HEK293T (cell line): ENCODE data around the gene TGFBR1.

Experiments
- CTCF ChIA-PET: fragments of 350-600 bp; formaldehyde crosslinking; extraction: SDS; loops from one replicate; lab custom pipeline; 2021; ENCODE audit warnings: antibody characterized with exemption, inconsistent platforms; lab: Yijun Ruan, JAX
- POLR2A ChIA-PET: fragments of 350-600 bp; formaldehyde crosslinking; extraction: SDS; loops from one replicate; lab custom pipeline; 2020; ENCODE audit warnings: antibody characterized with exemption, inconsistent platforms; lab: Yijun Ruan, JAX
- DNase-seq: peaks from one replicate; pipeline ENCODE4 v3.0.0; 2012; ENCODE audit warnings: mixed read lengths; ENCODE audit errors: extremely low spot score
- ARNT ChIP-seq: fragments of 450-650 bp; IDR thresholded peaks from 2 replicates; pipeline ENCODE4 v1.6.1; 2017; ENCODE audit warnings: mild to moderate bottlenecking
- BHLHE40 ChIP-seq: fragments of 450-650 bp; IDR thresholded peaks from 2 replicates; pipeline ENCODE4 v1.6.1; 2016; ENCODE audit warnings: mild to moderate bottlenecking, moderate library complexity, borderline replicate concordance
- CTBP1 ChIP-seq: fragments of 450-650 bp; IDR thresholded peaks from 2 replicates; pipeline ENCODE4 v1.6.1; 2016; ENCODE audit warnings: borderline replicate concordance
- ELF4 ChIP-seq: fragments of 450-650 bp; IDR thresholded peaks from 2 replicates; pipeline ENCODE4 v1.6.1; 2017; ENCODE audit warnings: antibody characterized with exemption
- FOXA1 ChIP-seq: fragments of 450-650 bp; IDR thresholded peaks from 2 replicates; pipeline ENCODE4 v1.6.1; 2016; ENCODE audit warnings: mild to moderate bottlenecking
- FOXK2 ChIP-seq: fragments of 450-650 bp; IDR thresholded peaks from 2 replicates; pipeline ENCODE4 v1.6.1; 2016; ENCODE audit warnings: mild to moderate bottlenecking
- FOXM1 ChIP-seq: fragments of 450-650 bp; IDR thresholded peaks from 2 replicates; pipeline ENCODE4 v1.6.1; 2017; ENCODE audit warnings: mild to moderate bottlenecking, borderline replicate concordance
- HDGF ChIP-seq: fragments of 450-650 bp; IDR thresholded peaks from 2 replicates; pipeline ENCODE4 v1.6.1; 2017; ENCODE audit warnings: antibody characterized with exemption, borderline replicate concordance
- L3MBTL2 ChIP-seq: fragments of 450-650 bp; conservative IDR thresholded peaks from 2 replicates; pipeline ENCODE4 v1.6.1; 2016; ENCODE audit warnings: mild to moderate bottlenecking
- LEF1 ChIP-seq: fragments of 450-650 bp; IDR thresholded peaks from 2 replicates; pipeline ENCODE4 v1.6.1; 2017; ENCODE audit warnings: mild to moderate bottlenecking, borderline replicate concordance
- NFRKB ChIP-seq: fragments of 450-650 bp; IDR thresholded peaks from 2 replicates; pipeline ENCODE4 v1.6.1; 2016; ENCODE audit warnings: mild to moderate bottlenecking, moderate library complexity
- SP1 ChIP-seq: fragments of 450-650 bp; IDR thresholded peaks from 2 replicates; pipeline ENCODE4 v1.6.1; 2017
- SUZ12 ChIP-seq: fragments of 450-650 bp; IDR thresholded peaks from 2 replicates; pipeline ENCODE4 v1.6.1; 2016; ENCODE audit warnings: mild to moderate bottlenecking
- TARDBP ChIP-seq: fragments of 450-650 bp; IDR thresholded peaks from 2 replicates; pipeline ENCODE4 v1.6.1; 2016
- ZNF384 ChIP-seq: fragments of 450-650 bp; IDR thresholded peaks from 2 replicates; pipeline ENCODE4 v1.6.1; 2016
- TF ChIP-seq, protein P1 (sequence below): fragments of 450-650 bp; IDR thresholded peaks from 2 replicates; pipeline ENCODE4 v1.6.1; 2016

Gene TGFBR1

DNA sequence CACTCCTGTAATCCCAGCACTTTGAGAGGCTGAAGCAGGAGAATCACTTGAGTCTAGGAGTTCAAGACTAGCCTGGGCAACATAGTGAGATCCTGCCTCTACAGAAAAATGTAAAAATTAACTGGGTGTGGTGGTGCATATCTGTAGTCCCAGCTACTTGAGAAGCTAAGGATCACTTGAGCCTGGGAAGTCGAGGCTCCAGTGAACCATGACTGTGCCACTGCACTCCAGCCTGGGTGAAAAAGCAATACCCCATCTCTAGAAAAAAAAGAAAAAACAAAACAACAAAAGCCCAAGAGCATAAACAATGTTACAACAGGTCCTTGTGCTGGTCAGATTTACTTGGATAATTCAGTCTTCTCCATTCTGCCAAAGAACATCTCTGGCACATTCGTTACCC, 44.3 kb upstream of the TGFBR1 start:
- CTCF ChIA-PET, result no interaction called here
- DNase-seq, result no peak
- TF ChIP-seq CTBP1 (no peak), ZNF384 (no peak), BHLHE40 (no peak)
- TF ChIP-seq, protein P1, sequence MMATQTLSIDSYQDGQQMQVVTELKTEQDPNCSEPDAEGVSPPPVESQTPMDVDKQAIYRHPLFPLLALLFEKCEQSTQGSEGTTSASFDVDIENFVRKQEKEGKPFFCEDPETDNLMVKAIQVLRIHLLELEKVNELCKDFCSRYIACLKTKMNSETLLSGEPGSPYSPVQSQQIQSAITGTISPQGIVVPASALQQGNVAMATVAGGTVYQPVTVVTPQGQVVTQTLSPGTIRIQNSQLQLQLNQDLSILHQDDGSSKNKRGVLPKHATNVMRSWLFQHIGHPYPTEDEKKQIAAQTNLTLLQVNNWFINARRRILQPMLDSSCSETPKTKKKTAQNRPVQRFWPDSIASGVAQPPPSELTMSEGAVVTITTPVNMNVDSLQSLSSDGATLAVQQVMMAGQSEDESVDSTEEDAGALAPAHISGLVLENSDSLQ, result no peak
- POLR2A ChIA-PET, result interaction anchor here (1.2 kb wide), 1 partner anchor 46 kb away, joined by 3 read pairs; no protein-coding TSS in a partner anchor

DNA sequence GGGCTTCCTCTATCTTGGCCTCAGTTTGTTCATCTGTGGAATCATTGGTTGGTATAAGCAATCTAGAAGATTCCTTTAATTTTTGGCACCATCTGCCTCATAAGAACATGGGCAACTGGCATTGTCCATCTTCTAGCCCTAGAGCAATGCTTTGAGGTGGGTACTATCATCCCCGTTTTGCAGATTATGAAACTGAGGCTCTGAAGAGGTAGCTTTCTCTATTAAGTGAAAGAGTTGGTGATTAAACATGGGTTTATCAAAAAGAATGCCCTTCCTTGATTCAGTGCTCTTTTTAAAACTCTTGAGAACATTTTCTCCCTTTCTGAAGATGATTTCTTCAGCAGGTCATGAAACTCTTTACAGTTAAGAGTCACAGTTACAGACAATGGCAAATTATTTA, 42.4 kb upstream of the TGFBR1 start:
- ChIA-PET CTCF (interaction anchor here (0.6 kb wide), 1 partner anchor 36 kb away, joined by 3 read pairs; no protein-coding TSS in a partner anchor), POLR2A (no interaction called here)
- TF ChIP-seq ZNF384, result no peak
- TF ChIP-seq SP1, result no peak
- TF ChIP-seq, protein P1, result no peak
- TF ChIP-seq CTBP1, result no peak
- no peak for TF ChIP-seq TARDBP
- TF ChIP-seq FOXM1, result no peak
- no peak for TF ChIP-seq ARNT
- no peak for TF ChIP-seq L3MBTL2
- TF ChIP-seq HDGF, result no peak
- no peak for TF ChIP-seq FOXK2
- TF ChIP-seq FOXA1, result no peak
- no peak for TF ChIP-seq BHLHE40
- no peak for TF ChIP-seq LEF1
- no peak for TF ChIP-seq SUZ12
- TF ChIP-seq NFRKB, result no peak
- TF ChIP-seq ELF4, result no peak
- DNase-seq, result no peak

DNA sequence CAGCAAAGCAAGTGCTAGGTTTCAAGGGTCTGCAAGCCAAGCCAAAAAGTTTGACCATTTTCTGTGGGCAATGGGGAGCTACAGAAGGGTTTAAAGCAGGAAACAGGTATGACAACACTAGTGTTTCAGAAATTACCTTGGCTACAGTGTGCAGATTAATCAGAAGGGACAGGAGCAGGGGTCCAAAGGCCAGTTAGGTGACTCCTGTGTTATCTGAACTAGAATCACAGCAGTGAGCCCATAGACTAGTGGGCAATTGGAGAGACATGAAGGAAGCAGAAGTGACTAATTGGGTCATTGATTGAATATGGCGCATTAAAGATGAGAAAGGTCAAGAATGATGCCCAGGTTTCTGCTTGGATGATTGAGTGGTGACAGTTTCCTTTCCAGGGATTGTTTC, 41.4 kb upstream of the TGFBR1 start:
- ChIA-PET POLR2A (no interaction called here), CTCF (no interaction called here)
- DNase-seq, result no peak
- no peak for TF ChIP-seq HDGF
- no peak for TF ChIP-seq L3MBTL2

DNA sequence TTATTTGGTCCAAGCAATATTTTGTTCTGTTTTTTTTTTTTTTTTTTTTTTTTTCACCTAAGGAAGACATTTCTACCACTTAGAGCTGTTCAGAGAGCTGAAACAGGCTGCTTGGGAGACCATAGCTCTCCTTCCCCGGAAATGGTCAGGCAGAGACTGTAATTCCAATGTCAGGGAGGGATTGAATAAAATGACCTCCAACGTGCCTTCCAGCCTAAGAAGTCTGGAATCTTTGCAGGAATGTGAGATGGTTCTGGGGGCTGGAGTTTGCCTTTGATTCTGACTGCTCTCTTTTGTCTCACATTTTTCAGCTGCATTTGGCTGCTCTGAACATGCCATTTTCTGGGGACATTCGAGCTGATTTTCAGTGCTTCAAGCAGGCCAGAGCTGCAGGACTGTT, 38.3 kb upstream of the TGFBR1 start:
- no peak for TF ChIP-seq LEF1
- no peak for TF ChIP-seq ELF4
- no peak for TF ChIP-seq CTBP1
- no peak for TF ChIP-seq ARNT
- TF ChIP-seq FOXM1, result no peak
- TF ChIP-seq BHLHE40, result no peak
- no peak for TF ChIP-seq FOXK2
- no peak for TF ChIP-seq NFRKB
- TF ChIP-seq, protein P1, result no peak
- no peak for TF ChIP-seq FOXA1
- TF ChIP-seq ZNF384, result no peak
- no peak for TF ChIP-seq L3MBTL2
- TF ChIP-seq SUZ12, result no peak
- TF ChIP-seq HDGF, result no peak
- no peak for TF ChIP-seq TARDBP
- no peak for TF ChIP-seq SP1
- no peak for DNase-seq
- ChIA-PET POLR2A (no interaction called here), CTCF (no interaction called here)

DNA sequence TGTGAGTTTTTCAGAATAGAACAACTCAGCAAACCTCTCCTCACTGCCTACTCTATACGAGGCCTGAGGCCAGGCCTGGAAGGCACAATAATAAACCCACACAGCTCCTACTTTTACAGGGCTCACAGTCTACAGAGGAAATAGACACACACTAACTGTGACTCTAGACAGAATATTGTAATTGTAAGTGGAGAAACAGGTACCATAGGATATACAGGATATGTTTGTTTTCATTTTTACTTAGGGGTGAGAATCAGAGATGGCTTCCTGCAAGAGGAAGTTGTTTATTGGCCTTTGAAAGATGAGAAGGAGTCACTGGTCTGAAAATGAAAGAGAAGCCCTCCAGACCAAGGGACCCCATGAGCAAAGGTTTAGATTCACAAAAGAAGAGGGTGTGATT, 35.8 kb upstream of the TGFBR1 start:
- ChIA-PET POLR2A (no interaction called here), CTCF (no interaction called here)
- no peak for DNase-seq
- no peak for TF ChIP-seq ZNF384
- no peak for TF ChIP-seq CTBP1
- TF ChIP-seq FOXM1, result no peak
- TF ChIP-seq, protein P1, result no peak
- TF ChIP-seq FOXA1, result no peak
- TF ChIP-seq ELF4, result no peak
- no peak for TF ChIP-seq BHLHE40
- TF ChIP-seq L3MBTL2, result no peak

DNA sequence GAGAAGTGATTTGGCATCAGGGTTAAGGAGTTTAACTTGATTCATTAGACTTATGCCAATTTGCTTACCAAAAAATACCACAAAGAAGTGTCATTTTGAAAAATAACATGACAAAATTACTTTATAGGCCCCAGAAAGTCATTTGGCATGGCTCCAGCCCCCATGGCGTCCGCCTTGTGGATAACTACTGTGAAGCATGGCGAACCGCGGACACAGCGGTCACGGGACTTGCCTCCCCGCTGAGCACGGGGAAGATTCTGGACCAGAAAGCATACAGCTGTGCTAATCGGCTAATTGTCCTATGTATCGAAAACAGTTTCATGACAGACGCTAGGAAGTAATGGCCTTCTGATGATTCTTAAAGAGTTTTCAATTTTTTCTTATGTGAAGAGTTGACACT, 35.4 kb upstream of the TGFBR1 start:
- DNase-seq, result no peak
- ChIA-PET POLR2A (no interaction called here), CTCF (no interaction called here)
- no peak for TF ChIP-seq FOXK2
- TF ChIP-seq BHLHE40, result no peak
- TF ChIP-seq TARDBP, result no peak
- no peak for TF ChIP-seq FOXA1
- TF ChIP-seq, protein P1, result no peak
- TF ChIP-seq NFRKB, result no peak
- TF ChIP-seq LEF1, result no peak
- no peak for TF ChIP-seq SUZ12
- no peak for TF ChIP-seq ELF4
- no peak for TF ChIP-seq SP1
- no peak for TF ChIP-seq FOXM1
- no peak for TF ChIP-seq ARNT
- no peak for TF ChIP-seq ZNF384
- TF ChIP-seq HDGF, result no peak
- TF ChIP-seq L3MBTL2, result no peak
